H9 (cell line): Measurements from ENCODE around the gene RUFY2. TPM values are rescaled to one million over a fixed set of nuclear protein-coding genes. Genes with fewer than 3 reads are reported as not detected.

Source experiments
- DNase-seq: peaks from one replicate; pipeline ENCODE4 v3.0.0-alpha.2; 2017
- H2AFZ ChIP-seq: one replicate; pipeline ENCODE4 v1.6.1; 2013; ENCODE audit warnings: mild to moderate bottlenecking, low read length, control low read depth, moderate library complexity
- H2AK5ac ChIP-seq: 2 replicates; pipeline ENCODE4 v1.6.1; 2013; ENCODE audit warnings: low read length, control low read depth, mixed read lengths; ENCODE audit not compliant: insufficient read length
- H2BK120ac ChIP-seq: one replicate; pipeline ENCODE4 v1.6.1; 2013; ENCODE audit warnings: low read depth, mild to moderate bottlenecking, low read length, control low read depth, inconsistent platforms; ENCODE audit not compliant: poor library complexity, severe bottlenecking
- H2BK12ac ChIP-seq: 2 replicates; pipeline ENCODE4 v1.6.1; 2013; ENCODE audit warnings: low read length, control low read depth, mixed read lengths, low read depth; ENCODE audit not compliant: insufficient read length
- H2BK15ac ChIP-seq: 2 replicates; pipeline ENCODE4 v1.6.1; 2013; ENCODE audit warnings: low read depth, low read length, control low read depth
- H2BK20ac ChIP-seq: one replicate; pipeline ENCODE4 v1.6.1; 2013; ENCODE audit warnings: low read depth, mild to moderate bottlenecking, low read length, control low read depth, inconsistent platforms; ENCODE audit not compliant: poor library complexity, severe bottlenecking
- H2BK5ac ChIP-seq: 2 replicates; pipeline ENCODE4 v1.6.1; 2013; ENCODE audit warnings: low read length, control low read depth, mixed read lengths; ENCODE audit not compliant: insufficient read length
- H3K14ac ChIP-seq: 2 replicates; pipeline ENCODE4 v1.6.1; 2013; ENCODE audit warnings: low read length, control low read depth; ENCODE audit not compliant: insufficient read depth
- H3K18ac ChIP-seq: 2 replicates; pipeline ENCODE4 v1.6.1; 2013; ENCODE audit warnings: low read depth, mild to moderate bottlenecking, mixed read lengths, low read length, control low read depth; ENCODE audit not compliant: insufficient read length
- H3K23ac ChIP-seq: 2 replicates; pipeline ENCODE4 v1.6.1; 2013; ENCODE audit warnings: low read length, control low read depth, mixed read lengths, low read depth; ENCODE audit not compliant: insufficient read length
- H3K23me2 ChIP-seq: 2 replicates; pipeline ENCODE4 v1.6.1; 2013; ENCODE audit warnings: low read depth, mild to moderate bottlenecking, mixed read lengths, low read length, control low read depth; ENCODE audit not compliant: insufficient read length, poor library complexity, severe bottlenecking
- H3K27ac ChIP-seq: 2 replicates; pipeline ENCODE4 v1.5.1; 2013; ENCODE audit warnings: low read length, control low read depth, mixed read lengths, low read depth; ENCODE audit not compliant: insufficient read length
- H3K27me3 ChIP-seq: 2 replicates; pipeline ENCODE4 v1.6.1; 2013; ENCODE audit warnings: low read length, control low read depth, inconsistent platforms; ENCODE audit not compliant: insufficient read depth
- H3K4ac ChIP-seq: 2 replicates; pipeline ENCODE4 v1.6.1; 2013; ENCODE audit warnings: low read depth, mild to moderate bottlenecking, control low read depth, inconsistent platforms, low read length, moderate library complexity
- H3K4me1 ChIP-seq: 2 replicates; pipeline ENCODE4 v1.6.1; 2013; ENCODE audit warnings: low read length, control low read depth, inconsistent platforms; ENCODE audit not compliant: insufficient read depth
- H3K4me2 ChIP-seq: 2 replicates; pipeline ENCODE4 v1.6.1; 2013; ENCODE audit warnings: low read length, control low read depth, mixed read lengths; ENCODE audit not compliant: insufficient read length, insufficient read depth
- H3K56ac ChIP-seq: 2 replicates; pipeline ENCODE4 v1.6.1; 2013; ENCODE audit warnings: low read depth, mild to moderate bottlenecking, mixed read lengths, low read length, control low read depth; ENCODE audit not compliant: insufficient read length
- H3K79me1 ChIP-seq: 2 replicates; pipeline ENCODE4 v1.6.1; 2013; ENCODE audit warnings: low read depth, mild to moderate bottlenecking, moderate library complexity, low read length, control low read depth, inconsistent platforms; ENCODE audit not compliant: insufficient read depth, poor library complexity, severe bottlenecking
- H3K79me2 ChIP-seq: 2 replicates; pipeline ENCODE4 v1.6.1; 2013; ENCODE audit warnings: low read length, control low read depth, inconsistent platforms; ENCODE audit not compliant: insufficient read depth
- H3K9ac ChIP-seq: 2 replicates; pipeline ENCODE4 v1.6.1; 2013; ENCODE audit warnings: low read length, control low read depth, mixed read lengths; ENCODE audit not compliant: insufficient read length; ENCODE audit errors: extremely low read depth
- H3K9me3 ChIP-seq: one replicate; pipeline ENCODE4 v1.6.1; 2013; ENCODE audit warnings: low read depth, low read length, inconsistent platforms; ENCODE audit not compliant: control insufficient read depth
- H3T11ph ChIP-seq: one replicate; pipeline ENCODE4 v1.6.1; 2013; ENCODE audit warnings: mild to moderate bottlenecking, low read length, control low read depth, inconsistent platforms
- H4K20me1 ChIP-seq: one replicate; pipeline ENCODE4 v1.6.1; 2013; ENCODE audit not compliant: control insufficient read depth, insufficient read length, insufficient read depth
- H4K5ac ChIP-seq: 2 replicates; pipeline ENCODE4 v1.6.1; 2013; ENCODE audit warnings: low read depth, mild to moderate bottlenecking, mixed read lengths, low read length, control low read depth; ENCODE audit not compliant: insufficient read length
- H4K8ac ChIP-seq: replicated peaks from 2 replicates; pipeline ENCODE4 v1.6.1; 2013; ENCODE audit warnings: low read length, control low read depth, mixed read lengths, low read depth; ENCODE audit not compliant: insufficient read length
- H4K91ac ChIP-seq: 2 replicates; pipeline ENCODE4 v1.6.1; 2013; ENCODE audit warnings: low read depth, mild to moderate bottlenecking, moderate library complexity, mixed read lengths, low read length, control low read depth; ENCODE audit not compliant: insufficient read length
- H3K27ac Mint-ChIP-seq, 3 experiments: 2 replicates in 2 of 3; 3 replicates in 1 of 3; pipeline ENCODE4 v1.8.0; 2020 to 2021; ENCODE audit warnings: mixed read lengths in 3 of 3, mild to moderate bottlenecking in 1 of 3, moderate library complexity in 1 of 3
- H3K27me3 Mint-ChIP-seq: 2 replicates; pipeline ENCODE4 v1.8.0; 2021; ENCODE audit warnings: low read depth, mild to moderate bottlenecking, moderate library complexity, mixed read lengths
- H3K36me3 Mint-ChIP-seq, 3 experiments: 2 replicates in 2 of 3; 3 replicates in 1 of 3; pipeline ENCODE4 v1.8.0; 2020 to 2021; ENCODE audit warnings: low read depth in 3 of 3, mixed read lengths in 3 of 3; ENCODE audit not compliant: insufficient read depth in 1 of 3
- H3K4me1 Mint-ChIP-seq, 2 experiments: 2 replicates each; pipeline ENCODE4 v1.8.0; 2020; ENCODE audit warnings: mixed read lengths in 2 of 2
- H3K4me3 Mint-ChIP-seq, 2 experiments: 2 replicates in 1 of 2; 3 replicates in 1 of 2; pipeline ENCODE4 v1.8.0; 2020 to 2021; ENCODE audit warnings: mild to moderate bottlenecking in 2 of 2, mixed read lengths in 2 of 2, moderate library complexity in 1 of 2
- H3K9me3 Mint-ChIP-seq, 2 experiments: 2 replicates in 1 of 2; 3 replicates in 1 of 2; pipeline ENCODE4 v1.8.0; 2020; ENCODE audit warnings: mild to moderate bottlenecking in 2 of 2, mixed read lengths in 2 of 2, moderate library complexity in 1 of 2
- CTCF ChIP-seq: fragments of 200-600 bp; sonication (generic); conservative IDR thresholded peaks from 3 replicates; pipeline ENCODE4 v1.8.0; 2021; ENCODE audit warnings: antibody characterized with exemption, mild to moderate bottlenecking
- WGBS: extraction: QIAGEN DNeasy Blood & Tissue Kit; methylation state at CpG from one replicate; pipeline ENCODE4 v1.1.7; 2013; ENCODE audit warnings: missing lambda C conversion rate, low lambda C conversion rate, mixed read lengths; ENCODE audit not compliant: insufficient read length; ENCODE audit errors: extremely low coverage; 5-methylcytosine and 5-hydroxymethylcytosine counted together
- total RNA-seq: library from RNA; stranded (reverse); gene quantifications from 2 replicates; pipeline ENCODE4 v1.2.1, GENCODE V29; 2021

Gene RUFY2
- total RNA-seq, 1 experiment from 2014 or later = 14.1 TPM

GRCh38 chr10:68303849-68304412, 103.1 kb downstream of the RUFY2 start:
- no peak overlapping the region for H2BK5ac ChIP-seq
- Mint-ChIP-seq H3K4me1 (peaks cover 9 to 14% of the 10 kb centered on the region in 2 experiments), H3K9me3 (no peaks in the 10 kb centered on the region), H3K27me3 (no peaks in the 10 kb centered on the region), H3K36me3 (no peaks in the 10 kb centered on the region), H3K4me3 (no peak overlapping the region), H3K27ac (no peak overlapping the region)
- H2BK15ac ChIP-seq = no peak overlapping the region
- H3K4me2 ChIP-seq = no peak overlapping the region
- H3K14ac ChIP-seq = no peak overlapping the region
- WGBS = no CpG with 5 or more reads among the region's 7 CpGs
- no peak overlapping the region for H3T11ph ChIP-seq
- H3K23ac ChIP-seq = no peak overlapping the region
- H3K27me3 ChIP-seq = no peaks in the 10 kb centered on the region
- no peak overlapping the region for H2BK120ac ChIP-seq
- H4K5ac ChIP-seq = no peak overlapping the region
- H3K27ac ChIP-seq = no peak overlapping the region
- no peak overlapping the region for H3K9ac ChIP-seq
- no peak overlapping the region for H2AK5ac ChIP-seq
- H4K20me1 ChIP-seq = no peaks in the 10 kb centered on the region
- no peaks in the 10 kb centered on the region for H3K79me1 ChIP-seq
- no peak overlapping the region for H3K56ac ChIP-seq
- no peak overlapping the region for H3K18ac ChIP-seq
- no peak overlapping the region for H2AFZ ChIP-seq
- H3K79me2 ChIP-seq = no peaks in the 10 kb centered on the region
- no peak overlapping the region for H2BK12ac ChIP-seq
- no peak overlapping the region for H4K8ac ChIP-seq
- no peaks in the 10 kb centered on the region for H3K4me1 ChIP-seq
- H4K91ac ChIP-seq = no peak overlapping the region
- H2BK20ac ChIP-seq = no peak overlapping the region
- no peak overlapping the region for H3K4ac ChIP-seq
- no peak for DNase-seq
- H3K23me2 ChIP-seq = no peaks in the 10 kb centered on the region
- no peaks in the 10 kb centered on the region for H3K9me3 ChIP-seq
- TF ChIP-seq CTCF = no peak
